ENCODE results near the gene PIK3C2G. TPM values are rescaled to one million over a fixed set of nuclear protein-coding genes. Genes with fewer than 3 reads are reported as not detected.

The PIK3C2G gene
- total and polyA plus RNA-seq, 8 donors: 0.29 to 191 (median 48.7) TPM

GRCh38 chr12:18389820-18390219 lies 128.5 kb downstream of the PIK3C2G start:
- no peak overlapping the region for H3K27ac ChIP-seq

GRCh38 chr12:18391151-18391550 lies 129.8 kb downstream of the PIK3C2G start:
- Histone ChIP-seq H3K4me3 (no peak overlapping the region), H3K9me3 (no peaks in the 10 kb centered on the region), H3K27me3 (no peaks in the 10 kb centered on the region), H3K4me1 (peaks cover 0 to 4% (median 0%) of the 10 kb centered on the region in 4 donors), H3K36me3 (peaks cover 0 to 12% (median 4%) of the 10 kb centered on the region in 4 donors), H3K27ac (no peak overlapping the region)
- intact Hi-C loops (cut with DNase I; ENCODE audit: low total_unique reads): no loop called here
- WGBS, 5 donors: 54 to 72% (median 64%) methylated on average over 2 of the region's 2 CpGs
- no peak for TF ChIP-seq EP300 (IDR thresholded peaks at IDR 0.05)
- TF ChIP-seq, protein P1, sequence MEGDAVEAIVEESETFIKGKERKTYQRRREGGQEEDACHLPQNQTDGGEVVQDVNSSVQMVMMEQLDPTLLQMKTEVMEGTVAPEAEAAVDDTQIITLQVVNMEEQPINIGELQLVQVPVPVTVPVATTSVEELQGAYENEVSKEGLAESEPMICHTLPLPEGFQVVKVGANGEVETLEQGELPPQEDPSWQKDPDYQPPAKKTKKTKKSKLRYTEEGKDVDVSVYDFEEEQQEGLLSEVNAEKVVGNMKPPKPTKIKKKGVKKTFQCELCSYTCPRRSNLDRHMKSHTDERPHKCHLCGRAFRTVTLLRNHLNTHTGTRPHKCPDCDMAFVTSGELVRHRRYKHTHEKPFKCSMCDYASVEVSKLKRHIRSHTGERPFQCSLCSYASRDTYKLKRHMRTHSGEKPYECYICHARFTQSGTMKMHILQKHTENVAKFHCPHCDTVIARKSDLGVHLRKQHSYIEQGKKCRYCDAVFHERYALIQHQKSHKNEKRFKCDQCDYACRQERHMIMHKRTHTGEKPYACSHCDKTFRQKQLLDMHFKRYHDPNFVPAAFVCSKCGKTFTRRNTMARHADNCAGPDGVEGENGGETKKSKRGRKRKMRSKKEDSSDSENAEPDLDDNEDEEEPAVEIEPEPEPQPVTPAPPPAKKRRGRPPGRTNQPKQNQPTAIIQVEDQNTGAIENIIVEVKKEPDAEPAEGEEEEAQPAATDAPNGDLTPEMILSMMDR (IDR thresholded peaks at IDR 0.05): no peak
- no peak for TF ChIP-seq POLR2AphosphoS5 (IDR thresholded peaks at IDR 0.05)
- no peak for TF ChIP-seq POLR2A (IDR thresholded peaks at IDR 0.05)
- DNase-seq: no peak

More at GRCh38 chr12:18389820-18390219, 128.5 kb downstream of the PIK3C2G start:
- Histone ChIP-seq H3K27me3 (no peaks in the 10 kb centered on the region), H3K9me3 (no peaks in the 10 kb centered on the region), H3K4me3 (no peak overlapping the region), H3K36me3 (peaks cover 0 to 16% (median 4%) of the 10 kb centered on the region in 4 donors), H3K4me1 (peaks cover 0 to 4% (median 0%) of the 10 kb centered on the region in 4 donors)
- intact Hi-C loops (cut with DNase I; ENCODE audit: low total_unique reads): no loop called here
- no peak for TF ChIP-seq POLR2A (IDR thresholded peaks at IDR 0.05)
- no peak for TF ChIP-seq EP300 (IDR thresholded peaks at IDR 0.05)
- no peak for TF ChIP-seq POLR2AphosphoS5 (IDR thresholded peaks at IDR 0.05)
- TF ChIP-seq, protein P1 (IDR thresholded peaks at IDR 0.05): no peak
- no peak for DNase-seq
- WGBS, 5 donors: 38 to 49% (median 42%) methylated on average over 4 of the region's 4 CpGs

GRCh38 chr12:18394742-18395141 lies 133.4 kb downstream of the PIK3C2G start:
- TF ChIP-seq, protein P1 (IDR thresholded peaks at IDR 0.05): no peak
- TF ChIP-seq POLR2AphosphoS5 (IDR thresholded peaks at IDR 0.05): no peak
- no peak for TF ChIP-seq POLR2A (IDR thresholded peaks at IDR 0.05)
- no peak for TF ChIP-seq EP300 (IDR thresholded peaks at IDR 0.05)
- no peaks in the 10 kb centered on the region for H3K9me3 ChIP-seq
- intact Hi-C loops (cut with DNase I; ENCODE audit: low total_unique reads): no loop called here
- H3K36me3 ChIP-seq: peaks cover 0 to 8% (median 0%) of the 10 kb centered on the region in 4 donors
- H3K4me3 ChIP-seq: no peak overlapping the region
- H3K27me3 ChIP-seq: no peaks in the 10 kb centered on the region
- DNase-seq: no peak
- WGBS, 5 donors: 97 to 100% (median 100%) methylated on average over 1 of the region's 1 CpG
- H3K27ac ChIP-seq: no peak overlapping the region
- H3K4me1 ChIP-seq: peaks cover 0 to 2% (median 0%) of the 10 kb centered on the region in 4 donors

DNA sequence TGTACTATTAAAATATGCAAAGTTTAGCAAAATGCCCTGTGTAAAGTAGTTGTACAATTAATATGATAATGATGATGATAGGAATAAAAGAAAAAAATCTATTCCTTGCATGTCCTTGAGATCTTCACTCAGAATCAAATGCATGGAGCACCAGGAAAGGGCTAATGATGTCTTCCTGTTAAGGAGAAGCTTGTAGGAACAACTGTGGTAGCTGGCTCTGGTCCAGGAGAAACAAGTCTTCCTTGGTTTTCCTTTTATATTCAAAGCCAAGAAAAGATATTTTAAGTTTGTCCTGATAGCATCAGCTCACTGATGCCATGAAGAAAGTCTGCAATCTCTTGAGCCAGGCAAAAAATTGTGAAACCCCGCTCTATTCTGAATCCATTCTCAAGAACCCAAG lies 138.9 kb downstream of the PIK3C2G start:
- peaks cover 0 to 15% (median 10%) of the 10 kb centered on the region in 4 donors for H3K4me1 ChIP-seq
- no peak for DNase-seq
- intact Hi-C loops (cut with DNase I; ENCODE audit: low total_unique reads): no loop called here
- TF ChIP-seq, protein P1 (IDR thresholded peaks at IDR 0.05): no peak
- TF ChIP-seq EP300 (IDR thresholded peaks at IDR 0.05) (no peak), POLR2A (IDR thresholded peaks at IDR 0.05) (no peak), POLR2AphosphoS5 (IDR thresholded peaks at IDR 0.05) (no peak)
- H3K36me3 ChIP-seq: no peaks in the 10 kb centered on the region
- no peaks in the 10 kb centered on the region for H3K9me3 ChIP-seq
- no peak overlapping the region for H3K4me3 ChIP-seq
- no peaks in the 10 kb centered on the region for H3K27me3 ChIP-seq
- WGBS, 5 donors: 82 to 97% (median 92%) methylated on average over 1 of the region's 1 CpG
- no peak overlapping the region for H3K27ac ChIP-seq

Measured in stomach (tissue), 9 donors.